ENCODE data around the gene GLI3.
"Not testable (repeated sequence)": the region's sequence is repeated elsewhere in the genome, so short reads cannot be mapped to it uniquely, and the experiment has no call there.

Gene GLI3

DNA sequence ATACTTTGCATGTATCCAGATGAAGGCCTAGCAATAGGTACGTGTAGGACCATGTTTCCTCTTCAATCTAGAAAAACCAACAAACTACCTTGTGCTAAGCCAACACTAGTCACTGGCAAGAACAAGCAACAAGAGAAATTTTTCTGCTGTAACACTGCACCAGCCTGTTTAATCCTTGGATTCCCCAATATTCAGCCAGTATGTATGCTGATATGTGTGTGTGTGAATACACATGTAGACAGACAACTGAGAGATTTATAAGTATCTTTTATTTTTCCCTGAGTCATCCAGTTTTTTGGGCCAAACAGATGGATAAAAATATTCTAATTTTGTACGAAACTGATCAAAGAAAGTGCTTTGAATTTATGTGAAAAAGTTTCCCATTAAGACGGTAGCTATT is 26.2 kb downstream of the GLI3 start:
- no peaks in the 10 kb centered on the region for H3K79me2 ChIP-seq (ENCODE audit: low read length)
- H3K9me3 ChIP-seq (ENCODE audit: insufficient read depth, low read length): no peaks in the 10 kb centered on the region
- no peaks in the 10 kb centered on the region for H3K36me3 ChIP-seq (replicated peaks; ENCODE audit: low read depth, low read length)
- H2AFZ ChIP-seq (ENCODE audit: low read depth, low read length): no peak overlapping the region
- H3K4me3 ChIP-seq (ENCODE audit: low read length): no peak overlapping the region
- H3K27me3 ChIP-seq (ENCODE audit: low read depth, low read length): no peaks in the 10 kb centered on the region
- H4K20me1 ChIP-seq (ENCODE audit: insufficient read depth, low read length): no peaks in the 10 kb centered on the region
- H3K9ac ChIP-seq (ENCODE audit: low read length): no peak overlapping the region
- H3K27ac ChIP-seq (ENCODE audit: low read length): no peak overlapping the region
- TF ChIP-seq, protein P1, sequence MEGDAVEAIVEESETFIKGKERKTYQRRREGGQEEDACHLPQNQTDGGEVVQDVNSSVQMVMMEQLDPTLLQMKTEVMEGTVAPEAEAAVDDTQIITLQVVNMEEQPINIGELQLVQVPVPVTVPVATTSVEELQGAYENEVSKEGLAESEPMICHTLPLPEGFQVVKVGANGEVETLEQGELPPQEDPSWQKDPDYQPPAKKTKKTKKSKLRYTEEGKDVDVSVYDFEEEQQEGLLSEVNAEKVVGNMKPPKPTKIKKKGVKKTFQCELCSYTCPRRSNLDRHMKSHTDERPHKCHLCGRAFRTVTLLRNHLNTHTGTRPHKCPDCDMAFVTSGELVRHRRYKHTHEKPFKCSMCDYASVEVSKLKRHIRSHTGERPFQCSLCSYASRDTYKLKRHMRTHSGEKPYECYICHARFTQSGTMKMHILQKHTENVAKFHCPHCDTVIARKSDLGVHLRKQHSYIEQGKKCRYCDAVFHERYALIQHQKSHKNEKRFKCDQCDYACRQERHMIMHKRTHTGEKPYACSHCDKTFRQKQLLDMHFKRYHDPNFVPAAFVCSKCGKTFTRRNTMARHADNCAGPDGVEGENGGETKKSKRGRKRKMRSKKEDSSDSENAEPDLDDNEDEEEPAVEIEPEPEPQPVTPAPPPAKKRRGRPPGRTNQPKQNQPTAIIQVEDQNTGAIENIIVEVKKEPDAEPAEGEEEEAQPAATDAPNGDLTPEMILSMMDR (IDR thresholded peaks at IDR 0.05; ENCODE audit: low read depth, low read length): no peak
- TF ChIP-seq EZH2phosphoT487 (IDR thresholded peaks at IDR 0.05; ENCODE audit: low read depth): no peak
- H3K4me1 ChIP-seq (ENCODE audit: low read length): no peaks in the 10 kb centered on the region
- H3K4me2 ChIP-seq (ENCODE audit: low read length): no peak overlapping the region

- Histone ChIP-seq H3K4me2 (ENCODE audit: low read length) (no peak overlapping the region), H2AFZ (ENCODE audit: low read depth, low read length) (no peak overlapping the region), H3K9ac (ENCODE audit: low read length) (no peak overlapping the region), H3K4me3 (ENCODE audit: low read length) (no peak overlapping the region), H3K27me3 (ENCODE audit: low read depth, low read length) (no peaks in the 10 kb centered on the region), H3K27ac (ENCODE audit: low read length) (no peak overlapping the region), H3K4me1 (ENCODE audit: low read length) (no peaks in the 10 kb centered on the region), H3K79me2 (ENCODE audit: low read length) (no peaks in the 10 kb centered on the region), H4K20me1 (ENCODE audit: insufficient read depth, low read length) (no peaks in the 10 kb centered on the region), H3K9me3 (ENCODE audit: insufficient read depth, low read length) (no peaks in the 10 kb centered on the region), H3K36me3 (replicated peaks; ENCODE audit: low read depth, low read length) (no peaks in the 10 kb centered on the region)
- no peak for TF ChIP-seq EZH2phosphoT487 (IDR thresholded peaks at IDR 0.05; ENCODE audit: low read depth)
- TF ChIP-seq, protein P1 (IDR thresholded peaks at IDR 0.05; ENCODE audit: low read depth, low read length): no peak
These were observed 26.7 kb downstream of the GLI3 start for GRCh38 chr7:42210333-42210732.

- H4K20me1 ChIP-seq (ENCODE audit: insufficient read depth, low read length); H3K9ac ChIP-seq (ENCODE audit: low read length); H3K4me1 ChIP-seq (ENCODE audit: low read length); H3K4me2 ChIP-seq (ENCODE audit: low read length); H3K27me3 ChIP-seq (ENCODE audit: low read depth, low read length); H3K27ac ChIP-seq (ENCODE audit: low read length); H3K9me3 ChIP-seq (ENCODE audit: insufficient read depth, low read length); H3K36me3 ChIP-seq (replicated peaks; ENCODE audit: low read depth, low read length); H3K4me3 ChIP-seq (ENCODE audit: low read length); H3K79me2 ChIP-seq (ENCODE audit: low read length); H2AFZ ChIP-seq (ENCODE audit: low read depth, low read length): not testable (repeated sequence)
These were observed 27.9 kb downstream of the GLI3 start for GRCh38 chr7:42209085-42209484.

GRCh38 chr7:42208572-42208971 is 28.4 kb downstream of the GLI3 start:
- Histone ChIP-seq H3K27ac (ENCODE audit: low read length) (no peak overlapping the region), H3K4me2 (ENCODE audit: low read length) (no peak overlapping the region), H4K20me1 (ENCODE audit: insufficient read depth, low read length) (no peaks in the 10 kb centered on the region), H2AFZ (ENCODE audit: low read depth, low read length) (no peak overlapping the region), H3K9me3 (ENCODE audit: insufficient read depth, low read length) (no peaks in the 10 kb centered on the region), H3K27me3 (ENCODE audit: low read depth, low read length) (no peaks in the 10 kb centered on the region), H3K4me1 (ENCODE audit: low read length) (no peaks in the 10 kb centered on the region), H3K4me3 (ENCODE audit: low read length) (no peak overlapping the region), H3K79me2 (ENCODE audit: low read length) (no peaks in the 10 kb centered on the region), H3K36me3 (replicated peaks; ENCODE audit: low read depth, low read length) (no peaks in the 10 kb centered on the region), H3K9ac (ENCODE audit: low read length) (no peak overlapping the region)
- TF ChIP-seq, protein P1 (IDR thresholded peaks at IDR 0.05; ENCODE audit: low read depth, low read length): no peak
- TF ChIP-seq EZH2phosphoT487 (IDR thresholded peaks at IDR 0.05; ENCODE audit: low read depth): no peak

GRCh38 chr7:42207420-42207819 is 29.6 kb downstream of the GLI3 start:
- TF ChIP-seq, protein P1 (IDR thresholded peaks at IDR 0.05; ENCODE audit: low read depth, low read length): no peak
- TF ChIP-seq EZH2phosphoT487 (IDR thresholded peaks at IDR 0.05; ENCODE audit: low read depth): no peak
- Histone ChIP-seq H3K27ac (ENCODE audit: low read length) (no peak overlapping the region), H3K4me2 (ENCODE audit: low read length) (no peak overlapping the region), H3K9me3 (ENCODE audit: insufficient read depth, low read length) (no peaks in the 10 kb centered on the region), H3K4me3 (ENCODE audit: low read length) (no peak overlapping the region), H3K36me3 (replicated peaks; ENCODE audit: low read depth, low read length) (no peaks in the 10 kb centered on the region), H2AFZ (ENCODE audit: low read depth, low read length) (no peak overlapping the region), H3K9ac (ENCODE audit: low read length) (no peak overlapping the region), H4K20me1 (ENCODE audit: insufficient read depth, low read length) (no peaks in the 10 kb centered on the region), H3K79me2 (ENCODE audit: low read length) (no peaks in the 10 kb centered on the region), H3K27me3 (ENCODE audit: low read depth, low read length) (no peaks in the 10 kb centered on the region), H3K4me1 (ENCODE audit: low read length) (no peaks in the 10 kb centered on the region)

All from OCI-LY3 (cell line).